HUES6 (cell line): ENCODE data around the gene TBC1D2.
"Not testable (repeated sequence)": the region's sequence is repeated elsewhere in the genome, so short reads cannot be mapped to it uniquely, and the experiment has no call there.

Experiments
- H3K27ac ChIP-seq: 2 replicates; pipeline ENCODE4 v1.7.0; 2013; ENCODE audit warnings: low read depth, mild to moderate bottlenecking, low read length, inconsistent platforms
- H3K27me3 ChIP-seq: 2 replicates; pipeline ENCODE4 v1.6.1; 2013; ENCODE audit warnings: low read length; ENCODE audit not compliant: control insufficient read depth, insufficient read depth
- H3K36me3 ChIP-seq: 2 replicates; pipeline ENCODE4 v1.6.1; 2013; ENCODE audit warnings: low read length; ENCODE audit not compliant: control insufficient read depth, insufficient read depth
- H3K4me1 ChIP-seq: 2 replicates; pipeline ENCODE4 v1.6.1; 2013; ENCODE audit warnings: low read length; ENCODE audit not compliant: control insufficient read depth, insufficient read depth
- H3K4me3 ChIP-seq: 2 replicates; pipeline ENCODE4 v1.5.1; 2013; ENCODE audit warnings: low read depth, low read length
- H3K9ac ChIP-seq: one replicate; pipeline ENCODE4 v1.6.1; 2013; ENCODE audit warnings: mild to moderate bottlenecking, low read length
- H3K9me3 ChIP-seq: 2 replicates; pipeline ENCODE4 v1.6.1; 2013; ENCODE audit warnings: low read depth, low read length; ENCODE audit not compliant: control insufficient read depth, insufficient read depth

The TBC1D2 gene

DNA sequence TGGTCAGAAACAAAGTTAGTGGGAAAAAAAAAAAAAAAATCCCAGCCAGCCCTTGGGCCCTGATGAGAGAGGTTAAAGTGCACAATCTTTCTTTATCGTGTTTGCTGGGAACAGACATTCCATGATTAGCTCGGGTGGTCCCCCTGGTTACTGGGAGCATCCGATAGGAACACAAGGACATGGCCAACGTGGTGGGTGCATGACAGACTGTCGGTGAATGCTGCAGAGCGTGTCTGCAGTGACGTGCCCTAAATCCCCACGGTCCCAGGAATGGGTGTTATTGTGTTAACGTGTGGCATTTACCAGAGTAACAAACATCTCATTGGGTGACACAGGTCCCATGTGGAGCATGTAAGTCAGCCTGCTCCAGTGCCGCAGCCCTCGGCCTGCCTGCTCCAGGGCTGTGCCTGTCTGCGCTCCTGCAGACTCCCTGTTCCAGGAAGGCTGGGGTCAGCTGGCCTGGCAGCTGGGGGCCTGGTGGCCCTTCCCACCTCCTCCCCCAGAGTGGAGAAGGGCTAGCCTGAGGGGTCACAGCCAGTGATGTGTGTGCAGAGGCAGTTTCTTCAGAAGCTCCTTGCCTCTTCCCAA is 34.3 kb upstream of the TBC1D2 start:
- H3K4me1 ChIP-seq: peaks cover 4% of the 10 kb centered on the region; the same call in 1 of the 2 replicates
- H3K27me3 ChIP-seq: no peaks in the 10 kb centered on the region
- H3K36me3 ChIP-seq: no peaks in the 10 kb centered on the region
- no peak overlapping the region for H3K9ac ChIP-seq
- H3K27ac ChIP-seq: no peak overlapping the region
- H3K4me3 ChIP-seq: no peak overlapping the region
- no peaks in the 10 kb centered on the region for H3K9me3 ChIP-seq

DNA sequence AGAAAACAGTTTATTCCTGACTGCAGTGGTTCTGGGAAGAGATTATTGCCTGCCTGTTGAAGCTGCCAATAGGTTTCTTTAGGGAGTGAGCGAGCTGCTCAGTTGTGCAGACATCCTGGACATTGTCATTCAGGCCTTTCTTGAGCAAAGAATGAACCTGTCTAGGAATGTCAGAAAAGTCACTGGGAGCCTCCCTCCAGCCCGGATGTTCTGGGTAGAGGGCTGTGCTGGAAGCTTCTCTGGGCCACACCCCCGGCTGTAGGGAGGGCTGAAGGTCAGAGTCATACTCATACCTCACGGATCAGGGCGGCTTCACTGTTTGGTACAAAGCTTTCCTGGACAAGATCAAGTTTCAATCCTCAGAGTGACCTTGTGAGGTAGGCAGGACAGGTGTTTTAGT is 33.4 kb upstream of the TBC1D2 start:
- H3K9me3 ChIP-seq: no peaks in the 10 kb centered on the region

DNA sequence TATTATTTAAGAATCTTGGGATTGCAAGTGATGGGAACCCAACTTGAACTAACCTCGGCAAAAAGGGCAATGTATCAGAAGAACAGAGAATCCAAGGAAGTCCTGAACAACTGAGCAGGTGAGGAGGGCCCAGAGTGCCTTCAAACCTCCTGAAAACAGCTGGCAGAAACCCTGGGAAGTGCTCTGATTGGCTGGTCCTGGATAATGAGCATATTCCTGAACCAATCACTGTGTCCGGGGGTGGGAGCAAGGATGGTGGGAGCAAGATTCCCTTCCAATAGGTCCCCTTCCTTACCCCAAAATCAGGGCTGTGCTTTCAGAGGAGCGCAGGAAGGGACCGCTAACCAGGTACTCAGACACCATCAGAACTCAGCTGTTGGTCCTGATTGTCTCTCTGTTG is 31.9 kb upstream of the TBC1D2 start:
- Histone ChIP-seq H3K9ac (no peak overlapping the region), H3K27ac (no peak overlapping the region), H3K36me3 (no peaks in the 10 kb centered on the region), H3K4me1 (peaks cover 4% of the 10 kb centered on the region; the same call in 1 of the 2 replicates), H3K4me3 (no peak overlapping the region), H3K9me3 (no peaks in the 10 kb centered on the region), H3K27me3 (no peaks in the 10 kb centered on the region)

More for the DNA sequence above, 33.4 kb upstream of the TBC1D2 start:
- Histone ChIP-seq H3K4me1 (peaks cover 4% of the 10 kb centered on the region; the same call in 1 of the 2 replicates), H3K27ac (no peak overlapping the region), H3K27me3 (no peaks in the 10 kb centered on the region), H3K4me3 (no peak overlapping the region), H3K36me3 (no peaks in the 10 kb centered on the region), H3K9ac (no peak overlapping the region)

DNA sequence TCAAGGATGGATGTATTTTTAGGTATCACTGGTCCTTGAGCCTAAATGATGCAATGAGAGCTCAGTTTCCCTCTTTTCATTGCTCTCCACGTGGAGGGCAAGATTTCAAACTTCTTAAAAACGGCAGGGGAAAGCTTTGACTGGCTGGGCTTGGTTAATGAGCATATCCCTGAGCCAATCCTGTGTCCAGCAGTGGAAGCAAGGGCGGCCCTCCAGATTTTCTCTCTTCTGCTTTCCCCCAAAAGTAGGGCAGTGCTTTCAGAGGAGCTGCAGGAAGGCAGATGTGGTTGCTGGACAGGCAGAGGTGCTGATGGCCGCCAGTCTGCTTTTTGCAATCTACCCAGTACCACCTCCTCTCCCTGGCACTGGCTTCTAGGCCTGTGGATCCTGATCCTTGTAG is 30.0 kb upstream of the TBC1D2 start:
- Histone ChIP-seq H3K27me3 (no peaks in the 10 kb centered on the region), H3K36me3 (no peaks in the 10 kb centered on the region), H3K9ac (no peak overlapping the region), H3K4me3 (no peak overlapping the region), H3K9me3 (no peaks in the 10 kb centered on the region), H3K4me1 (peaks cover 12% of the 10 kb centered on the region; the same call in 1 of the 2 replicates), H3K27ac (no peak overlapping the region)

DNA sequence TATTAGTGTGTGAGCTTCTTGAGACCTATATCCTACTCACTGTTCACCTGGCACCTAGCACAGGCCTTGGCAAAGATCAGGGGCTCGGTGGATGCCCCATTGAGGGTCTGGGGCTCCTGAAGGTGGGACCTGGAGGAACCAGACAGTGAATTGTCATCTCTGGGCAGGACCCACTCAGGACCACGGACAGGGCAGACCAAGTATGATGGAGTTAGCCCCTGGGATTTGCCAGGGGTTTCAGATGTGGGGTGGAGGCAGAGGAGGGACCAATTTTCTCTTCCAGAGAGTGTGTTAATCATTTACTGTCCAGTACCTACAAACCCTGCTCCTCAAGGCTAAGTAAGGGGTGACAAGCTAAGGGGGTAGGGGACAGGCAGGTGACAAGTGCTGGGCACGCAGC is 29.3 kb upstream of the TBC1D2 start:
- Histone ChIP-seq H3K27ac (no peak overlapping the region), H3K9ac (no peak overlapping the region), H3K36me3 (no peaks in the 10 kb centered on the region), H3K27me3 (no peaks in the 10 kb centered on the region), H3K4me3 (no peak overlapping the region), H3K4me1 (peaks cover 10% of the 10 kb centered on the region; the same call in 1 of the 2 replicates), H3K9me3 (no peaks in the 10 kb centered on the region)

DNA sequence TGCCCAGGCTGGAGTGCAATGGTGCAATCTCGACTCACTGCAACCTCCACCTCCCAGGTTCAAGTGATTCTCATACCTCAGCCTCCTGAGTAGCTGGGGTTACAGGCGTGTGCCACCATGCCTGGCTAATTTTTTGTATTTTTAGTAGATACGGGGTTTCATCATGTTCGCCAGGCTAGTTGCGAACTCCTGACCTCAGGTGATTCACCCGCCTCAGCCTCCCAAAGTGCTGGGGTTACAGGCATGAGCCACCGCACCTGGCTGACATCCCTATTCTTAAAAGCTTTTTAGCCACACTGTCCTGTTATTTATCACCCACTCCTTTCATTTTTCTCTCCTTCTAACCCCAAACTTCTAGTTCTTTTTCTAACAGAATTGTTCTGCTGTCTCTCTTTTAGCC is 27.7 kb upstream of the TBC1D2 start:
- H3K36me3 ChIP-seq, H3K27me3 ChIP-seq, H3K27ac ChIP-seq, H3K9me3 ChIP-seq, H3K4me3 ChIP-seq, H3K9ac ChIP-seq, H3K4me1 ChIP-seq: not testable (repeated sequence)

DNA sequence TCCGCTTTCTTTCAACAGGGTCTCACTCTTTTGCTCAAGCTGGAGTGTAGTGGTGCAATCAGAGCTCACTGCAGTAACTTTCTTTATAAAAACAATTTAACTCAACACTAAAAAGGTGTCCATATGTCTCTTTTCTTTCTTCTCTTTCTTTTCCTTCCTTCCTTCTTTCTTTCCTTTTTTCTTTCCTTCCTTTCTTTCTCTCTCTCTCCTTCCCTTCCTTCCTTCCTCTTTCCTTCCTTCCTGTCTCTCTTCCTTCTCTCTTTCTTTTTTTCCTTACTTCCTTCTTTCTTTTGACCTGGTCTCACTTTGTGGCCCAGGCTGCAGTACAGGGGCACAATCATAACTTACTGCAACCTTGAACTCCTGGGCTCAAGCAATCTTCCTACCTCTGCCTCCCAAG is 25.8 kb upstream of the TBC1D2 start:
- H3K27ac ChIP-seq: no peak overlapping the region
- H3K4me3 ChIP-seq: no peak overlapping the region
- peaks cover 8% of the 10 kb centered on the region; the same call in 1 of the 2 replicates for H3K4me1 ChIP-seq
- H3K36me3 ChIP-seq: no peaks in the 10 kb centered on the region
- no peaks in the 10 kb centered on the region for H3K27me3 ChIP-seq
- H3K9ac ChIP-seq: no peak overlapping the region
- no peaks in the 10 kb centered on the region for H3K9me3 ChIP-seq

DNA sequence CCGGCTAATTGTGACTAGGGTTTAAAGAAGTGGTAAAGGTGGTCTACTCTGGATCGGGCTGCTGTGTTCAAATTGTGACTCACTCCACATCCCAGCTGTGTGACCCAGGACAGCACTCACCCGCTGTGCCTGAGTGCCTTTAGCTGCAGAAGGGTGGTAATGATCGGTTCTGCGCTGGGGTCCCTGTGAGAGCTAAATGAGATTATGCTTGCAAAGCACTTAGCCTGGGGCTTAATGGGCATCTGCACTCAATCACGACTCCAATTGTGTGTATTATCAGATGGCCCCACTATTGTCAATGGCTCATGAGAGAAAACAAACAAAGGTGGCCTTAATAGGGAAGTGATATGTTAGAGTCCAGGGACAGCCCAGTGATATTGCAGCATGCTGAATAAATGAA is 25.1 kb upstream of the TBC1D2 start:
- no peak overlapping the region for H3K4me3 ChIP-seq
- H3K36me3 ChIP-seq: no peaks in the 10 kb centered on the region
- no peak overlapping the region for H3K9ac ChIP-seq

DNA sequence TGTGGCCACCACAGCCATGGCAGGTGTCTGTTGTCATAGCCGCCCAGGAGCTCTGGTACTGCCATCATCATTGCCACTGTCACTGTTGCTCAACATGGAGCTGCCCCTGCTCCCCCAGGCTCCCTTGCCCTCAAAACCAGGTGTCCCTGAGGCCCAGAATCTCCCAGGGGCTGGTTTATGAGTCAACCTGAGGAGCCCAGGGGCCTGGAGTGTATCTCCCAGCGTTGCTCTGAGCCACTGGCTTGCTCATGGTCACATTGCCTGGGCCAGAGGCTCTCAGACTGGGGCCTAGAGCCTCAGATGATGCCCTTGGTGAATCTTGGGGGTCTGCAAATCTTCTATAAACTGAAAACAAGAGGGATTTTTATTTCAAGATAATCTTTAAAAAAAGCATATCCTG is 24.7 kb upstream of the TBC1D2 start:
- H3K27ac ChIP-seq: no peak overlapping the region
- H3K9ac ChIP-seq: no peak overlapping the region

More for the DNA sequence above, 25.1 kb upstream of the TBC1D2 start:
- Histone ChIP-seq H3K4me1 (peaks cover 8% of the 10 kb centered on the region; the same call in 1 of the 2 replicates), H3K27ac (no peak overlapping the region), H3K27me3 (no peaks in the 10 kb centered on the region), H3K9me3 (no peaks in the 10 kb centered on the region)

DNA sequence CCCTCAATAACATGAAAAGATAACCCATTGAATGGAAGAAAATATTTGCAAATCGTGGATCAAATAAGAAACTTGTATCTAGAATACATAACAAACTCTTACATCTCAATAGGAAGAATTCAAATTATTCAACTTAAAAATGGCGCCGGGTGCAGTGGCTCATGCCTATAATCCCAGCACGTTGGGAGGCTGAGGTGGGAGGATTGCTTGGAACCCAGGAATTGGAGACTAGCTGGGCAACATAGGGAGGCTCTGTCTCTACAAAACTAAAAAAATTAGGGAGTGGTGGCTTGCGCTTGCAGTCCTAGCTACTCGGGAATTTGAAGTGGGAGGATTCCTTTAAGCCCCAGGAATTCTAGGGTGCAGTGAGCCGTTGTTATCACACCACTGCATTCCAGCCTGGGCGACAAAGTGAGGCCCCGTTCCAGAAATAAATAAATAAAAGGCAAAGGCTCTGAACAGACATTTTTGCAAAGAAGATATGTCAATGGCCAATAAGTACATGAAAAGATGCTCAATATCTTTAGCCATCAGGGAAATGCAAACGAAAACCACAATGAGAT is 21.5 kb upstream of the TBC1D2 start:
- Histone ChIP-seq H3K4me3 (no peak overlapping the region), H3K9me3 (no peaks in the 10 kb centered on the region), H3K9ac (no peak overlapping the region), H3K27me3 (no peaks in the 10 kb centered on the region), H3K4me1 (peaks cover 29% of the 10 kb centered on the region; the same call in 1 of the 2 replicates), H3K36me3 (no peaks in the 10 kb centered on the region), H3K27ac (no peak overlapping the region)

More for the DNA sequence above, 24.7 kb upstream of the TBC1D2 start:
- Histone ChIP-seq H3K4me1 (peaks cover 8% of the 10 kb centered on the region; the same call in 1 of the 2 replicates), H3K27me3 (no peaks in the 10 kb centered on the region), H3K4me3 (no peak overlapping the region), H3K36me3 (no peaks in the 10 kb centered on the region), H3K9me3 (no peaks in the 10 kb centered on the region)

DNA sequence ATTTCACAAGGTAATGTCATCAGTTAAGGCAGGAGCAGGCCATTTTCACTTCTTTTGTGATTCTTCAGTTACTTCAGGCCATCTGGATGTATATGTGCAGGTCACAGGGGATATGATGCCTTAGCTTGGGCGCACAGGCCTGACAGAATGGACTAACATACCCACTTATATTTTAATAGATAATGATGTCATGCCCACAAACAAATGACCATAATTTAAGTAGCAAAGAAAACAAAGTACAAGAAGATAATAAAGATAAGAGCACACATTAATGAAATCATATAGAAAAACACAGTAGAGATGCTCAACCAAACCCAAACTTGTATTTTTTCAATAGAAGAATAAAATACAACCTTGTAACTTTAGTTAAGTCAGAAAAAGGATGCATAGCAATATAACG is 19.7 kb upstream of the TBC1D2 start:
- H3K27ac ChIP-seq: peak overlapping the region; percentile 66; the same call in 1 of the 2 replicates
- no peaks in the 10 kb centered on the region for H3K9me3 ChIP-seq
- H3K27me3 ChIP-seq: no peaks in the 10 kb centered on the region
- H3K9ac ChIP-seq: no peak overlapping the region
- peaks cover 30% of the 10 kb centered on the region; the same call in 1 of the 2 replicates for H3K4me1 ChIP-seq
- H3K4me3 ChIP-seq: no peak overlapping the region
- H3K36me3 ChIP-seq: no peaks in the 10 kb centered on the region
